ENCODE data around the gene PTPRG. TPM values are rescaled to one million over a fixed set of nuclear protein-coding genes. Genes with fewer than 3 reads are reported as not detected.

Gene PTPRG
- total RNA-seq, 1 donor from 2014 or later = 77.2 TPM

DNA sequence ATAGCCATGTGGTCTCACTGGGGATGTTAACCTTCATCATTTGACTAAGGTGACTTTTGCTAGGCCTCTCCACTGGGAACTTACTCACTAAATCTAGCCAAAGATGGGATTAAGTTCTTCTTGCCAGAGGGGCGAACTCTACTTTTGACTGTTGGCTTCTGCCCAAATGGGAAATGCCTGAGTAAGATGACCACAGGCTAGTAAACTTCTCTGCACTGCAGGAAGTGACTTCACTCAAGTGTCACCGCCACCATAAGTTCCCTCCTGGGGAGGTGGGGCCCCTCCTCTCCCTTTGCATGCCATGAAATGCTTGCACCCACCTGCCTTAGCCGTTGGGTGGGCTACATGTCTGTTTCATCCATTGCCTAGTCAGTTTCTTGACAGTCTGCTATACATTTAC is 423.6 kb downstream of the PTPRG start:
- TF ChIP-seq, protein P1, sequence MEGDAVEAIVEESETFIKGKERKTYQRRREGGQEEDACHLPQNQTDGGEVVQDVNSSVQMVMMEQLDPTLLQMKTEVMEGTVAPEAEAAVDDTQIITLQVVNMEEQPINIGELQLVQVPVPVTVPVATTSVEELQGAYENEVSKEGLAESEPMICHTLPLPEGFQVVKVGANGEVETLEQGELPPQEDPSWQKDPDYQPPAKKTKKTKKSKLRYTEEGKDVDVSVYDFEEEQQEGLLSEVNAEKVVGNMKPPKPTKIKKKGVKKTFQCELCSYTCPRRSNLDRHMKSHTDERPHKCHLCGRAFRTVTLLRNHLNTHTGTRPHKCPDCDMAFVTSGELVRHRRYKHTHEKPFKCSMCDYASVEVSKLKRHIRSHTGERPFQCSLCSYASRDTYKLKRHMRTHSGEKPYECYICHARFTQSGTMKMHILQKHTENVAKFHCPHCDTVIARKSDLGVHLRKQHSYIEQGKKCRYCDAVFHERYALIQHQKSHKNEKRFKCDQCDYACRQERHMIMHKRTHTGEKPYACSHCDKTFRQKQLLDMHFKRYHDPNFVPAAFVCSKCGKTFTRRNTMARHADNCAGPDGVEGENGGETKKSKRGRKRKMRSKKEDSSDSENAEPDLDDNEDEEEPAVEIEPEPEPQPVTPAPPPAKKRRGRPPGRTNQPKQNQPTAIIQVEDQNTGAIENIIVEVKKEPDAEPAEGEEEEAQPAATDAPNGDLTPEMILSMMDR (conservative IDR thresholded peaks at IDR 0.05) = no peak
- H3K9me3 Mint-ChIP-seq = no peaks in the 10 kb centered on the region

DNA sequence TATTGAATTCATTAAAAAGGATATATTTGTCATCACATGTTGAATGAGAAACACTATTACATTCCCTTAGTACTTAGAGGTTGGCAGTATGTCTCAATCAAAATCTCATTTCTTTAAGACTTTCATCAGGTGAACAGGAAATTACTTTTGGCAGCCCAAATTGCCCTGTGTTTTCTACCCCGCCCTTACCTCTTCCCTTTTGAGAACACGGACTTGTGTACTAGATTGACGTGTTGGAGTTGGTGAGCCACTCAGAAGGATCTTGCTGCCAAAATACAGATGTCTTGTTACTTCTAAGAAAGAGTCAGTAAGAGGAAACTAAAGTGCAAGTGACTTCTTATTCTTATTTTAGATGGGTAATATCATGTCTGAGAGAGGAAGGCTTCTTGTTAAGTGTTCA is 425.1 kb downstream of the PTPRG start:
- H3K36me3 Mint-ChIP-seq = peaks cover 3% of the 10 kb centered on the region
- peak overlapping the region; percentile 25 for H3K4me3 Mint-ChIP-seq
- peaks cover 8% of the 10 kb centered on the region for H3K4me1 Mint-ChIP-seq (ENCODE audit: unreplicated experiment)
- no peak for DNase-seq (ENCODE audit: extremely low spot score, unreplicated experiment)
- H3K27me3 Mint-ChIP-seq = no peaks in the 10 kb centered on the region
- H3K9me3 Mint-ChIP-seq = no peaks in the 10 kb centered on the region
- TF ChIP-seq, protein P1 (conservative IDR thresholded peaks at IDR 0.05) = no peak
- H3K27ac Mint-ChIP-seq = no peak overlapping the region

More for the DNA sequence above, 423.6 kb downstream of the PTPRG start:
- DNase-seq (ENCODE audit: extremely low spot score, unreplicated experiment) = no peak
- H3K4me3 Mint-ChIP-seq = no peak overlapping the region
- peaks cover 19% of the 10 kb centered on the region for H3K4me1 Mint-ChIP-seq (ENCODE audit: unreplicated experiment)
- no peak overlapping the region for H3K27ac Mint-ChIP-seq
- H3K27me3 Mint-ChIP-seq = no peaks in the 10 kb centered on the region
- no peaks in the 10 kb centered on the region for H3K36me3 Mint-ChIP-seq

DNA sequence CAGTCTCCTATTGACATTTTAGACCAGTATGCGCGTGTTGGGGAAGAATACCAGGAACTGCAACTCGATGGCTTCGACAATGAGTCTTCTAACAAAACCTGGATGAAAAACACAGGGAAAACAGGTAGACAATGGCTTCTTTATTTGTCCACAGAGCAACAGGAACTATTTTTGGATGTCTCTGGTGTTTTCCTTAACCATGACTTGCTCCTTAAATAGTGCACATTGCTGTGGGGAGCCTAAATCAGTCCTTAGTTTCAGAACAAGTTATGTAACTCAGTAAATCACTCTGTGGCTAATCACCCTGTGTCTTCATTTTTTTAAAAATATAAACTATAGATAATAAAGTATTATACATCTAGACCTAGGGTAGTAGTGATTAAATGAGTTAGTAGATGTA is 428.3 kb downstream of the PTPRG start:
- Mint-ChIP-seq H3K4me1 (ENCODE audit: unreplicated experiment) (peaks cover 8% of the 10 kb centered on the region), H3K9me3 (no peaks in the 10 kb centered on the region), H3K27me3 (no peaks in the 10 kb centered on the region), H3K27ac (no peak overlapping the region), H3K4me3 (no peak overlapping the region), H3K36me3 (peaks cover 9% of the 10 kb centered on the region)
- no peak for DNase-seq (ENCODE audit: extremely low spot score, unreplicated experiment)
- TF ChIP-seq, protein P1 (conservative IDR thresholded peaks at IDR 0.05) = no peak

DNA sequence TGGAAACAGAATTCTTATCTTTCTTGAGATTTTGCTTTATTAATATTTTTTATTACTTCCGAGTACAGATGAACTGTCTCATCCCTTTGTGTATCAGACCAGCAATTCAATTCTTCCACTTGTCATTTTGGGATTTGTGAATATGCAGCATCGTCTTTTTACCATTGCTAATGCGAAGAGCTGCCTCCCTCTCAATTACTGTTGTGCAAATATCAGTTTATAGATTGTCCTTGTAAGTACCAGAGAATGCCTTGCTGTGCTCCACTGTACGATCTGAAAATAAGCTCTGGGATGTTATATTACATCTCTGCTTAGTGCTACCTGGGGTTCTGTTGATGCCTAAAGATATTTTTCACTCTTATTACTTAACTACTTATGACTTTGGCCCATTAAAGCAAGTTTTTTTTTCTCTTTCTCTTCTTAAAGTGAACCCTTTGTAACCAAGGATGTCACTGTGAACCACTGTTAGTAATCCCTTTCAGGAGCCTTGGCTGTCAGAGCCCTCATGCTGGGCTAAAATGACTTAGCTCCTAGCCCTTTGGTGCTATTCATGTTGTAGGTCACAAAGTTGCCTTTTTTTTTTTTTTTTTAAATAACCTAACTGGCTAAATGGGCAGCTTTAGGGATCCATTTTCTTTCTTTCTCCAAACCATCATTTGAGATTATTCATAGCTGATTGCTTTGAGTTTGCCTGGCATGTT is 429.1 kb downstream of the PTPRG start:
- Mint-ChIP-seq H3K36me3 (peaks cover 9% of the 10 kb centered on the region), H3K4me3 (no peak overlapping the region), H3K4me1 (ENCODE audit: unreplicated experiment) (peaks cover 8% of the 10 kb centered on the region), H3K27me3 (no peaks in the 10 kb centered on the region), H3K27ac (no peak overlapping the region), H3K9me3 (no peaks in the 10 kb centered on the region)
- DNase-seq (ENCODE audit: extremely low spot score, unreplicated experiment) = no peak
- TF ChIP-seq, protein P1 (conservative IDR thresholded peaks at IDR 0.05) = no peak

DNA sequence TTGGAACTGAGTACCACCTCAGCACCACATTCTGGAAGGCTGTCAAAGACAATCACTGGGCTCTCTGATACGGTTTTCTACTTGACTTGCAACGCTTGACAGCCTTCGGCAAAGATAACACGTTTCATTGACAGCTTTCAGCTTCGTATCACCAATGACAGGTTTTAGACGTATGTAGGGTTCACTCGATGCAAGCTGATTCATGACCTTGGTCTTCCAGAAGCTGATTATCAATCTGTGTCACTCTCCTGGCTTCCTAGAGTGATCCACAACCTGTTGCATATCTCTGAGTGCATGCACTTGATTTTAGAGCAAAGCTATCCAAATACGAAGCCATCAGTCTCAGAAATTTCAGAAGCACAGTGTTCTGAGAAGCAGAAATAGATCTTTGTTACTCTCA is 430.3 kb downstream of the PTPRG start:
- Mint-ChIP-seq H3K36me3 (peaks cover 16% of the 10 kb centered on the region), H3K4me3 (no peak overlapping the region), H3K27me3 (no peaks in the 10 kb centered on the region), H3K9me3 (no peaks in the 10 kb centered on the region), H3K4me1 (ENCODE audit: unreplicated experiment) (peaks cover 14% of the 10 kb centered on the region), H3K27ac (no peak overlapping the region)
- TF ChIP-seq, protein P1 (conservative IDR thresholded peaks at IDR 0.05) = no peak
- DNase-seq (ENCODE audit: extremely low spot score, unreplicated experiment) = no peak

Data from type B pancreatic cell (in vitro differentiated cells).